ENCODE measurements around the gene ACP5. TPM values are rescaled to one million over a fixed set of nuclear protein-coding genes. Genes with fewer than 3 reads are reported as not detected.
"Not testable (repeated sequence)": the region's sequence is repeated elsewhere in the genome, so short reads cannot be mapped to it uniquely, and the experiment has no call there.

ACP5 gene
- total RNA-seq (10 to 100 TPM in 1 of 10 donors, 1 to 10 TPM in 7, under 1 TPM in 2; 0.80 to 22.7 (median 2.0) TPM), polyA plus RNA-seq (1 to 10 TPM; 1.9 to 4.0 TPM)
- long read RNA-seq, donor 1: 0 reads
- long read RNA-seq, donor 2, partial matches to known transcripts: 0 of 1 reads
- long read RNA-seq, donor 2, other reads (novel, unspliced or antisense): 0 of 1 reads
- long read RNA-seq, donor 3: 0 reads

DNA sequence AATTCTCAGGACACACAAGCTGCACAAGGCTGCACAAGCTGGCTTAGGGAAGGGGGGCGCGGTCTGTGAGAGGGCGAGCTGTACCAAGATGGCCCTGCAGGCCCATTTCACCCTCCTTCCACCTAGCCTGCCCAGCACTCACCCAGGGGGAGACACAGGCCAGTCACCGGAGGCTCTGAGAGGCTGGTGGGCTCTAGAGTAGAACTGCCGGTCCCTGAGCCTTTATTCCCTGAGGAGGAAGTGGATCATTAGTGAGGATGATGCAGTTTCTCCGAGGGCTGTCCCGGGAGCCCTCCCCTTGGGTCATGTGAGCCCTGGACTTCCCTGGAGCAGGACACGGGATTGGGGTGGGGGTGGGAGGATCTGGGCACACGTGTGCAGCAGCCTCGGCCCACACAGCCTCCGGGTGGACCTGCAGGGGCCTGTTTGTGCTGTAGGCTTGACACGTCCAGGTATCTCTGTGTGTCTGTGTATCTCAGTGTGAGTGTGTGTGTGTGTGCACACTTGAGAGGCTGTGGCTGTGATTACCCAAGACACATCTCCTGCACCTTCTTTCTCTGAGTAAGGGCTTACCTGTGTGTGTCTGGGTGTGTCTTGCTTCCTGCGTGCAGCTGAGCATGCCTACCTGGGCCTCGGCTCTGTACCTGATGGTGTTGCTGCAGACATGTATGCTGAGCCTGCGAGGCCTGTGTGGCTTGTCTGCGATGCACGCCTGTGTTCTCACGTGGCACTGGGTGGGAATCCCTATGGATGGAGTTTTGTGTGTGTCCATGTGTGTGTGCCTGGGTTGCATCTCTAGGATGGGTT, at the start of gene ACP5:
ACP5 (minus strand) TSS at position 195 of the 807 bp plus-strand sequence. CDS start 328 bp downstream, outside the sequence.
- H3K9me3 ChIP-seq: no peaks in the 10 kb centered on the region
- H3K27me3 ChIP-seq: peaks cover 0 to 28% (median 10%) of the 10 kb centered on the region in 7 donors
- WGBS, 2 donors: 63 to 71% methylated on average over 18 of the region's 18 CpGs
- H3K27ac ChIP-seq: peak within 1 kb of the TSS in 2 of 10 donors; percentile 41 to 87
- intact Hi-C loops (cut with DNase I): no loop called here
- peaks cover 0 to 61% (median 11%) of the 10 kb centered on the region in 9 donors for H3K4me1 ChIP-seq
- no peak for DNase-seq
- peak in 7 of 8 donors; percentile 38 to 42 (median 40) for ATAC-seq
- H3K4me3 ChIP-seq: peak within 1 kb of the TSS in 8 of 10 donors; percentile 17 to 61 (median 40)
- no peaks in the 10 kb centered on the region for H3K36me3 ChIP-seq
- TF ChIP-seq, protein P1, sequence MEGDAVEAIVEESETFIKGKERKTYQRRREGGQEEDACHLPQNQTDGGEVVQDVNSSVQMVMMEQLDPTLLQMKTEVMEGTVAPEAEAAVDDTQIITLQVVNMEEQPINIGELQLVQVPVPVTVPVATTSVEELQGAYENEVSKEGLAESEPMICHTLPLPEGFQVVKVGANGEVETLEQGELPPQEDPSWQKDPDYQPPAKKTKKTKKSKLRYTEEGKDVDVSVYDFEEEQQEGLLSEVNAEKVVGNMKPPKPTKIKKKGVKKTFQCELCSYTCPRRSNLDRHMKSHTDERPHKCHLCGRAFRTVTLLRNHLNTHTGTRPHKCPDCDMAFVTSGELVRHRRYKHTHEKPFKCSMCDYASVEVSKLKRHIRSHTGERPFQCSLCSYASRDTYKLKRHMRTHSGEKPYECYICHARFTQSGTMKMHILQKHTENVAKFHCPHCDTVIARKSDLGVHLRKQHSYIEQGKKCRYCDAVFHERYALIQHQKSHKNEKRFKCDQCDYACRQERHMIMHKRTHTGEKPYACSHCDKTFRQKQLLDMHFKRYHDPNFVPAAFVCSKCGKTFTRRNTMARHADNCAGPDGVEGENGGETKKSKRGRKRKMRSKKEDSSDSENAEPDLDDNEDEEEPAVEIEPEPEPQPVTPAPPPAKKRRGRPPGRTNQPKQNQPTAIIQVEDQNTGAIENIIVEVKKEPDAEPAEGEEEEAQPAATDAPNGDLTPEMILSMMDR (IDR thresholded peaks at IDR 0.05): no peak

DNA sequence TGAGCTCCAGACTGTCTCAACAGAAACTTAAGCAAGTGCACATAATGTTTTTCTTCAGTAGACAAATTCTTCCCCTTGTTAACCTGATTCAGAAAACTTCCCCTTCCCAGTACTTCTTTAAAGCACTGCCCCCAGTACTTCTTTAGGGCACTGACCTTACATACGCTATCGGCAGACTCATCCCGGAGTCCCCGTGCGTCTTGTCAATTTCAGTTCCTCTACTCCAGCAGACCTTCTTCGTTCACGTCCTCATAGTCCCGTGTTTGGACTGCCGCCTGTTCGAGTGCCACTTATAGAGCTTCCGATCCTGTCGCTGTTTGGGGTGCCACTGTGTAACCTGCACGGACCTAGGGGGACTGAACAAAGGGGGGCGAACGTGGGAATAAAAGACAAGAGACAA, 48.8 kb upstream of the ACP5 start:
- no peak overlapping the region for H3K27ac ChIP-seq
- no peak for DNase-seq
- TF ChIP-seq, protein P1 (IDR thresholded peaks at IDR 0.05): no peak

DNA sequence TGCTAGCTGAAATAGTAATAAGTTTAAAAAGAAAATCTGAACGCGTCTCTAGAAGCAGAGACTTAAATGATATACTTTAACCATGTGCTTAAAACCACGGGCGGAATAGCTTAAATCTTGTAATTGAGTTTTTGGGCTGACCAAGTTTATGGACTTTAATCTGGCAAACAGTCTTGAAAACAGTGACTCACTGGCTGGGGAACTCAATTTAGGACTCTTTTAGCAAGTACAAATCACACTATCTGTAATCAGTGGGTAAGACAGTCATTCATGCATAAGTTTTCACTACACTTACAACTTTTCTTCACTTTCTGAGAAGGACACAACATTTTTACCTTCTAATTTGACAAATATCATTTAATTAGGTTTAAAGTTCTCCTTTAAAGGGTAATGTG, 46.6 kb upstream of the ACP5 start:
- peak overlapping the region in 5 of 10 donors; percentile 27 to 54 (median 48) for H3K4me3 ChIP-seq
- TF ChIP-seq, protein P1 (IDR thresholded peaks at IDR 0.05): no peak
- WGBS, 2 donors: 59 to 66% methylated on average over 4 of the region's 4 CpGs
- DNase-seq: no peak
- H3K36me3 ChIP-seq: peaks cover 0 to 29% (median 9%) of the 10 kb centered on the region in 9 donors
- peaks cover 0 to 16% (median 6%) of the 10 kb centered on the region in 9 donors for H3K4me1 ChIP-seq
- H3K27me3 ChIP-seq: peaks cover 0 to 11% (median 0%) of the 10 kb centered on the region in 7 donors
- ATAC-seq: peak in 3 of 8 donors; percentile 29 to 40 (median 33)
- H3K9me3 ChIP-seq: peaks cover 0 to under 1% (median 0%) of the 10 kb centered on the region in 11 donors
- intact Hi-C loops (cut with DNase I): no loop called here
- peak overlapping the region in 2 of 10 donors; percentile 15 to 19 for H3K27ac ChIP-seq

More for the DNA sequence above, 48.8 kb upstream of the ACP5 start:
- 78% methylated on average over 15 of the region's 15 CpGs for WGBS, 2 donors
- Histone ChIP-seq H3K4me3 (no peak overlapping the region), H3K27me3 (peaks cover 0 to 11% (median 0%) of the 10 kb centered on the region in 7 donors), H3K9me3 (no peaks in the 10 kb centered on the region), H3K36me3 (peaks cover 0 to 7% (median 0%) of the 10 kb centered on the region in 9 donors), H3K4me1 (peaks cover 0 to 16% (median 6%) of the 10 kb centered on the region in 9 donors)
- intact Hi-C loops (cut with DNase I): no loop called here
- ATAC-seq: no peak

DNA sequence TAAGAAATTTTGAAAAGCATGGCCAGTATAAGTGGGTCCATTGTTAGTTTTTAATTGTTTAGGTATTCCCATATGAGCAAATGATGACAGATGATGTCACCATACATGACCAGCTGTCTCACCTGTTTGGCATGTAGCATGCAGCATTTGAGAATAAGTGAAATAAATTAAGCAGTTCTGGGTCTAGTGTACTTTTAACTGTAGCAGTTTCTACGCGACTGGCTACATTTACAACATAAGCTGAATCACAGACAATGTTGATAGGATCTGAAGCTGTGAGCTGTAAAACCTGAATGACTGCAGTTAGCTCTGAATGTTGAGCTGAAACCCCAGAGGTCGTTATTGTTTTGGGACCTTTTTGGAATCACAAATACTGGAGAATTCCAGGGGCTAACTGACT, 45.0 kb upstream of the ACP5 start:
- H3K27ac ChIP-seq; H3K4me3 ChIP-seq; DNase-seq; intact Hi-C loops (cut with DNase I); ATAC-seq: not testable (repeated sequence)
- 52 to 57% methylated on average over 3 of the region's 3 CpGs for WGBS, 2 donors
- H3K4me1 ChIP-seq: peaks cover 0 to 16% (median 6%) of the 10 kb centered on the region in 9 donors
- H3K9me3 ChIP-seq: peaks cover 0 to 18% (median 11%) of the 10 kb centered on the region in 11 donors
- H3K27me3 ChIP-seq: peaks cover 0 to 11% (median 0%) of the 10 kb centered on the region in 7 donors
- H3K36me3 ChIP-seq: peaks cover 1 to 44% (median 21%) of the 10 kb centered on the region in 9 donors
